SW480 (cell line): Measurements from ENCODE around the gene NUDT2.

Experiments used
- DNase-seq: peaks from one replicate; pipeline ENCODE4 v3.0.0-alpha.2; 2016; ENCODE audit warnings: low spot score

Gene NUDT2

DNA sequence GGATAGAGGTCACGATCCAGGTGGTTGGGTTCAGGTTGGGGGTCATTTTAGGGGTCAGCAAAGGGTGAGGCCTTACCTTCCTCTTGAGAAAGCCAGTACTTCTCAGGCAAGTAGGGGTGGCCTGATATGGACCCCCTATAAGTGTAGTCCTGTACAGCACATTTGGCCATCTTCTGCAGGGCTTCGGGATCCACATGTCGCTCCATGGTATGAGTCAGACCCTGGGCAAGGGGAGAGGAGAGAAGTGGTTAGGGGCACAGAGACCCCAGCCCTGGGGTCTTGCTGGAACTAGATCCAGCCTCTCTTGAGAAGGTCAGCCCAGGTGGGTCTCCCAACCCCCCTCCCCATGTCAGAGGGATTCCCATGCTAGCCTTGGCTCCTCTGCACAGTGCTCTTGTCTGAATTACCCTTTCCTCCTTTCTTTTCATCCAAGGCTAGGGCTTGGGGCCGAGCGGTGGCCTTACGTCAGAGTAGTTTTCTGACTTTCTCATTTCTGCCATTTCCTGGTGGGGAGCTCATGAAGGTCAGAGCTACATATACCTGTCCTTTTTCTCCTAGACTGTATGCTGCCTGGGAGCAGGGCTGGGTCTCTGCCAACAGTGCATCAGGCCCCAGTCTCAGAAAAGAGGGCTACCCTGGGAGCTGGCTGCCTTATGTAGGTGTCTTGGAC, 56.3 kb downstream of the NUDT2 start:
- no peak for DNase-seq

DNA sequence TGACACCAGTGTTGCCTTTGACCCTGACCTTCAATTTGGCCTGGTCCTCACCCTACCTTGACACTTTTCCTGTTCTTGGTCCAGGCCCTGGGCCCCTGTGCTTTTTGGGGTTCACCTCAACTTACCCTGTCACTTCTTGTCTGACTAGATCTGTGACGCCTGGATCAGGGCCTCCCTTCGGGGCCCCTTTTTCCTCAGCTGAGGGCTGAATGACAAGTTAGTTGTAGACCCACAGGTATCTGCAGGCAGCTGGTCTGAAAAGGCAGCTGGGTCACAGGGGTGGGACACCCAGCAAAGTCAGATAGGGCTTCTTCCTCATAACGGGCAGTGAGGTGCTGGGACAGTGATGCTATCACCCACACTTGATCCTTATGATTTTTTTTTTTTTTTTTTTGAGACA, 57.3 kb downstream of the NUDT2 start:
- no peak for DNase-seq

DNA sequence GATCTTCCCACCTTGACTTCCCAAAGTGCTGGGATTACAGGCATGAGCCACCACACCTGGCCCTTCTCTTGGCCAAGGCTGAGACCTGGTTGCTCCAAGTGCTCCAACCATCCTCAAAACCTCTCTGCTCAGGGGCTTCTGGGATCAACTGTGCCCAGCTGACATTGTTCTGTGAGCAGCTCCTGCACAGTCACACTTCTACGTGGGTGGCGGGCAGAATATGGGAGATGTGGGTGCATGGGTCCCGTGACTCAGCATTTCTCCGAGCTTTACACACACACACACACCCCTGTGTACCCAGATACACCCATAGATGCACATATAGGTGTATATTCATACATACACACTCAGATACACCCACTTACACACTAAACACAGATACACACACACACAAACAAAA, 57.9 kb downstream of the NUDT2 start:
- DNase-seq, result no peak

DNA sequence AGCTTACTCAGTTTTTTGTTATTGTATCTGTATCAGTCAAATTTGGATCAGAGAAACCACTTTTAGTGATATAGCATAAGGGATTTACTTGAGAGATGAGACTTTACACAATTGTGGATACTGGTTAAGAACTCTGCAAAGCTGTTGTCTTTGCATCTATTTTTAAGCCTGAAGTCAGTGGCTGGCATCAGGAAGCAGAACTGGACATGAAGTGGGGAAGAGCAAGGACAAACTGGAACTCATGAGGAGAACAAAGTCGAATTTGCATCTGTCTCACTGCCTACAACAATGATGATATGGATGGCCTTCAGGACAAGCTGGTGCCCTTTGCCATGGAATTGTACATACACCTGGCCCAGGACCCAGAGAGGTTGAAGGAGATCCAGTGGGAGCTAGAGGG, 63.1 kb downstream of the NUDT2 start:
- DNase-seq, result no peak
